ENCODE results near the gene ZGRF1.
"Not testable (repeated sequence)": the region's sequence is repeated elsewhere in the genome, so short reads cannot be mapped to it uniquely, and the experiment has no call there.

ZGRF1 gene, protein sequence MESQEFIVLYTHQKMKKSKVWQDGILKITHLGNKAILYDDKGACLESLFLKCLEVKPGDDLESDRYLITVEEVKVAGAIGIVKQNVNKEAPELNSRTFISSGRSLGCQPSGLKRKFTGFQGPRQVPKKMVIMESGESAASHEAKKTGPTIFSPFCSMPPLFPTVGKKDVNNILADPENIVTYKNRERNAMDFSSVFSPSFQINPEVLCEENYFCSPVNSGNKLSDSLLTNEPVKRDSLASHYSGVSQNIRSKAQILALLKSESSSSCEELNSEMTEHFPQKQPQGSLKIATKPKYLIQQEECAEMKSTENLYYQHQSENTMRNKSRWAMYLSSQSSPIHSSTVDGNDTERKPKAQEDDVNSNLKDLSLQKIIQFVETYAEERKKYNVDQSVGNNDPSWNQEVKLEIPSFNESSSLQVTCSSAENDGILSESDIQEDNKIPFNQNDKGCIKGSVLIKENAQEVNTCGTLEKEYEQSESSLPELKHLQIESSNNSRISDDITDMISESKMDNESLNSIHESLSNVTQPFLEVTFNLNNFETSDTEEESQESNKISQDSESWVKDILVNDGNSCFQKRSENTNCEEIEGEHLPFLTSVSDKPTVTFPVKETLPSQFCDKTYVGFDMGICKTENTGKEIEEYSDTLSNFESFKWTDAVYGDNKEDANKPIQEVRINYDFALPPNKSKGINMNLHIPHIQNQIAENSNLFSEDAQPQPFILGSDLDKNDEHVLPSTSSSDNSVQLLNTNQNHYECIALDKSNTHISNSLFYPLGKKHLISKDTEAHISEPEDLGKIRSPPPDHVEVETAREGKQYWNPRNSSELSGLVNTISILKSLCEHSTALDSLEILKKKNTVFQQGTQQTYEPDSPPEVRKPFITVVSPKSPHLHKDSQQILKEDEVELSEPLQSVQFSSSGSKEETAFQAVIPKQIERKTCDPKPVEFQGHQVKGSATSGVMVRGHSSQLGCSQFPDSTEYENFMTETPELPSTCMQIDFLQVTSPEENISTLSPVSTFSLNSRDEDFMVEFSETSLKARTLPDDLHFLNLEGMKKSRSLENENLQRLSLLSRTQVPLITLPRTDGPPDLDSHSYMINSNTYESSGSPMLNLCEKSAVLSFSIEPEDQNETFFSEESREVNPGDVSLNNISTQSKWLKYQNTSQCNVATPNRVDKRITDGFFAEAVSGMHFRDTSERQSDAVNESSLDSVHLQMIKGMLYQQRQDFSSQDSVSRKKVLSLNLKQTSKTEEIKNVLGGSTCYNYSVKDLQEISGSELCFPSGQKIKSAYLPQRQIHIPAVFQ (N-terminal part only)

DNA sequence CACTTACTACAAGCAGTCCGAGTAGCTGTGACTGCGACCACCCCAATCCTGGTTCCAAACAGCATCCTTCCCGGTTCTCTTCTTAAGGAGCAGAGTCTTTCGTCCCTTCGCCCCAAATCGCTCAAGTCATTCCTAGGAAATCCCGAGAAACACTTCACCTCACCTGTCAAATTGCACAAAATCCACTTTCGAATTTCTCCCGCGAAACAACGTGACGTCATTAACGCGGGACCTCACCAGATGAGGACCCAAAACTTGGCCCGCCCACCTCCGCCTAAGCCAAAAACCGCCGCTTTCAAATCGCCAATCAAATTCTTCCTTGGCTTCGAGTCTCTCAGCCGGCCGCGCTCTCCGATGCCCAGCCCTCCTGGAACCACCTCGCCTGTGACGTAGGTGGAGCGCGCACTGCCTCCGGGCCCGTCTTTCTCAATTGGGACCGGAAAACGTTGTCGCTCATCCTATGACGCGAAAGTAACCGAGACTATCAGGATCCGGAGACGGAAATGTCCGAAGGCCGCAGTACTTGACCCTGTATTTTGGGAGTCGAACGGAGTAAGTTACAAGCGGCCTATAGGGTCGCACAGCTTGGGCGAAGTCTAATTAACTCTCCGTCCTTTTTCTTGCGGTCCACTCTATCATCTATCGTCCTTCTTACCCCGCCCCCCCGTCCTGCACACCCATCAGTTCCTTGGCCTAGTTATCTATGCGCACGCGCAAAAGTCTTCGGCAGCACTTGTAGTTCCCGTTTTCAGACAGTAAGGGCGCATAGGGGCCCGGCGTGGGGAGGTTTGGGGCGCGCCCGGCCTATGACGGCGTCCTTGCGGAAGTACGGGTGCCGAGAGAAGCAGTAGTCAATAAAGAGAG is at the start of gene ZGRF1, which contains the start of gene LARP7:
Gene ZGRF1 (minus strand): TSS at position 222 of the 864 bp plus-strand sequence. CDS start 3,733 bp downstream, outside the sequence.
Gene LARP7 (plus strand): TSS at position 456 of the 864 bp plus-strand sequence. CDS start 7,527 bp downstream, outside the sequence.
- peak; percentile 99 for DNase-seq

DNA sequence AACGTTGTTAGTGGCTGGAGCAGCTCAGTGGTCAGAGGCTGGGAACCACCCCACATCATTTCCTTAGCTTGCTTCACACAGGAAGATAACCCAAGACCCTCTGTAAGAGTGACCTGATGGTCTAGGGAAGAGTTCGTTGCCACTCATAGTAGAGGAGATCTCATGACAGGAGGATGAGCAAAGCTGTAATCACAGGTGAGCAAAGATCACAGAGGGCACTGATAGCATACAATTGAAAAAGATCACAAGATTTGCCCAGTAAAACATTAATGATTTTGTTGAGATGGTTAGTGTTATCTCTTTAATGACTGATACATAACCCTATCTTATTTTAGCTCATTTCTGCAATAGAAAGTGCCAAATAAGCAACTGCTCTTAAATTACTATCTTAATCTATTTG is 44.3 kb upstream of the ZGRF1 start:
- DNase-seq: no peak

DNA sequence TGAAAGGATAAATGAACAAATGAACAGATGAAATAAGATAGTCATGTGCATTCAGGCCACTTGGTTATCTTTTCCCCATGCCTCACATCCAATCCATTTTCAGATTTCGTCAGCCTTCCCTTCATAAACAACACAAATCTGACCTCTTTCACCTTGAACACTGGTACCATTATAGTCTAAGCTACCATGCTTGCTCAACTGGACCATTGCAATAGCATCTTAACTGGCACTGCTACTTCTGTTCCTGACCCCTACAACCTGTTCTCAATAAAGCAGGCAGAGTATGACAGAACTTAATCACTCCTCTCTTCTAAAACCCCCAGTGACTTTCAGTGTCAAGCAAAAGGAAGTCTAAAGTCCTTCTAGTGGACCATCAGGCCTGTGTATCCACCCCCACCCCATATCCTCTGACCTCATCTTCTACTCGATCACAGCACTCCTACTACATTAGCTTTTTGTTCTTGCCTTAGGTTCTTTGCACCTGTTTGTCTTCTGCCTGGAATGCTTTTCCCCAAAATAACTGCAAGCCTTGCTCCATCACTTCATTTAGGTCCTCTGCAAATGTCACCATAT is 40.9 kb upstream of the ZGRF1 start:
- no peak for DNase-seq

DNA sequence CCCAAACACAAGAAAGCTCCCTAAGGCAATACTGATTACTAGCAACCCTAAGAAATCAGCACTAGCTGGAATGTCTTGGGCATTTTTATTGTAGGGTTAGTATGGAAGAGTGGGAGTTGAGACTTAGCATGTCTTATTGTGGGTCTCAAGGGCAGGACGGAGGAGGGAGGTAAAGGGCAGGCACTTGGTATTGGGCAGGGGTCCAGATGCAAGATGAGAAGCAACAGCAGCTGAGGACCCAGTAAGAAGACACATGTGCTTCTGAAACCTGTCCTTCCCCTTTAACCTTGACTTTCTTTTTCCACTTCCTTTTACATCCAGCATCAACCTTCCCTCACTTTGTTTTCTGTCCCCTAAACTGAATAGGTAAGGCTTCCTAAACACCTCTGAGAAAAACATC is 37.7 kb upstream of the ZGRF1 start:
- DNase-seq: no peak

DNA sequence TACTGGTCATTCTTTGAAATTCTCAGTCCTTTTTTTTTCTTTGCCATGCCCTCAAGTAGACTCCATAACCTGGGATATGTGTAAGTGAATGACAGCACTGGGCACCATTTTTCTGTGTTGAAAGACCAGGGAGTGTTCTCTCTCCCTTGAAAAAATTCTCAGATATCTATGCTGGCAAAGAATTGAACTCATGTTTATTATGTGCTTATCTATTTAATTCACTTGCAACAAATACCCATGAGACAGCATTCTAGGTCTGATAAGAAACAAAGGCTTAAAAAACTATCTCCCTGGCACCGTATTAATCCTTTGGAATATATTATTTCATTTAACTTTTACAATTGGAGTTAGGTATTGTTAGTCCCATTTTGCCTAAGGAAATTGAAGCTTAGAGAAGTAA is 37.0 kb upstream of the ZGRF1 start:
- DNase-seq: no peak

DNA sequence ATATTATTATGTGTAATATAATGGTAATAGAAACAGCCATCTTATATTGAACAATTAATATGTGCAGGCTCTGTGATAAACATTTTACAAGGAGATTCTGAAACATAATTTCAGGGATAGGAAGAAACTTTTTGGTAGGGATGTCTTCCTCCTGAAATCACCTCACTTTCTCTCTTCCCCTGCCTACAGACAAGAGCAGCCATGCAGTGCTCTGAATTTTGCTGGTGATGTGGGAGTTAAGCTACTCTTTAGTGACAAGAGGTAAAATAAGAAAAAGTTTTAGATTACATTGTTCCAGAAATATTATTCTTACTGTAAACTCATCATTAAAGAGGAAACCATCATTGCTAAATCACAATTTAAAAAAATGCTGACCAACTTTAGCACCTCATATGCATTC is 36.4 kb upstream of the ZGRF1 start:
- DNase-seq: no peak

DNA sequence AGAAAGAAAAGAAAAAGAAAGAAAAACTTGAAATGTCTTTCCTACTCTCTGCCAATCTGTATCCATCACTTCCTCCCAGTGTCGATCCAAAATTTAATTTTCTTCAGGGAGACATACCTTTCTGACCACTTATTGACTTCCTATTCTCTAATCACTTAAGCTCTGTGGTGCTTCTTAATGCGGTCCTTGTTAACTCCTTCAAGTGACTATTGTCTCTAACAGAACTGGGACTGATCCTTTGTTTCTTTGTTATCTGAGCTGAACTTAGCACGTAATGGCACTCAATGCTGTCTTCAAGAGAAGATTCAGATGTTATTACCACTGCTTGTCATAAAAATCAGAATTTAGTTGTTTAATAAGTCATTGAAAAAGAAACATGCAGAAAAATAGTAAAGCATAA is 31.4 kb upstream of the ZGRF1 start:
- DNase-seq: no peak

DNA sequence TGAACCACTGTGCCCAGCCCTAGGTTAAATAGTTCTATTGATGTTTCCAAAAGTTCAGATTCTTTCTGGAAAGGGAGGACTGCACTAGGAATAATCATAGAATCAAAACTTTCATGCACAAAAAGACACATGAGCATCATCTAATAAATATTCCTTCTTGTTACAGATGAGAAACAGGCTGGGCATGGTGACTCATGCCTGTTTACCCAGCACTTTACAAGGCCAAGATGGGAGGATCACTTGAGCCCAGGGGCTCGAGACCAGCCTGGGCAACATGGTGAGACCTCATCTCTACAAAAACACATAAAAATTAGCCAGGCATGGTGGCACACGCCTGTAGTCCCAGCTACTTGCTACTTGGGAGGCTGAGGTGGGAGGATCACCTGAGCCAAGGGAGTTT is 27.9 kb upstream of the ZGRF1 start:
- no peak for DNase-seq

DNA sequence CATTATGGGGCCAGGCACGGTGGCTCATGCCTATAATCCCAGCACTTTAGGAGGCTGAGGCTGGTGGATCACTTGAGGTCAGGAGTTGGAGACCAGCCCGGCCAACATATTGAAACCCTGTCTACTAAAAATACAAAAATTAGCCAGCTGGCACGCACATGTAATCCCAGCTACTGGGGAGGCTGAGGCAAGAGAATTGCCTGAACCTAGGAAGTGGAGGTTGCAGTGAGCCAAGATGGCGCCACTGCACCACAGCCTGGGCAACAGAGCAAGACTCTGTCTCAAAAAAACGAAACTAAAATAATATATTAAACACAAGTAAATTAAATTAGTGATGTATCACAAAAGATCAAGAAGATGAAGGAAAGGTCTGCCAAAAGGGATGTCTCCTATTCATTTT is 19.4 kb upstream of the ZGRF1 start:
- not testable (repeated sequence) for DNase-seq

DNA sequence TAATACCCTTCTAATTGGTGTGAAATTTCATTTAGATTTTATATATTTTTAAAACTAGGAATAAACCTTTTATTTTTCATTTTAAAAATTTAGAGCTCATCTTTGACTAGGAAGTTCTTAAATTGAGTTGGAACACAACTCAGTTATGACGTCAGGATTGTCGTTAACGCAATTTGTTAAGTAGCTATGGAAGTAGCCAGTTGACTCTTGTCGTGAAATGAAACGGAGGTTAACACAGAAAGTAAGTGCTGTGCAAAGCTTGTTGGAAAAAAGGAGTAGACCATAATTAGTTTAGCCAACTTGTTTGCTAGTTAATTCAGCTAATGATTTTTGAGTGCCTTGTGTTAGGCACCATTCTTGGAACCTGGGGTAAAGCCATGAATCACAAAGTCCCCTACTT is 18.6 kb upstream of the ZGRF1 start:
- DNase-seq: no peak

DNA sequence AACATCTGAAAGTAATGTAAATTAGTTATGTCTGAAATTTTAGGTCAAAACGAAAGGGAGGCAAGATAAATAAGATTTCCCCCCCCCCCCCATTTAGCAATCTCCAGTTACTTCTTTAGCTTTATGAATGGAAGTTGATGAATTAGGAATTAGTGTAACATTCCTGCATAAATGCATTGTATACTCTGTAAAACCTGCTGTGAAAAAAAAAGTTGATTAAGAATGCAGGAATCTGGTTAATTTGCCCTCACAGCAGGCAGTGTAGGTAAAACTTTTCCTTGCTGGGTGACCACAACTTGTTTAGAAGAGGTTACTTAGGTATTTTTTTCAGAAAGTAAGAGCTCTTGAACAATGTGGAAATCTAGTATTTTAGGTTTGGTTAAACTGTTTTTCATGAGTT is 15.5 kb upstream of the ZGRF1 start:
- no peak for DNase-seq

DNA sequence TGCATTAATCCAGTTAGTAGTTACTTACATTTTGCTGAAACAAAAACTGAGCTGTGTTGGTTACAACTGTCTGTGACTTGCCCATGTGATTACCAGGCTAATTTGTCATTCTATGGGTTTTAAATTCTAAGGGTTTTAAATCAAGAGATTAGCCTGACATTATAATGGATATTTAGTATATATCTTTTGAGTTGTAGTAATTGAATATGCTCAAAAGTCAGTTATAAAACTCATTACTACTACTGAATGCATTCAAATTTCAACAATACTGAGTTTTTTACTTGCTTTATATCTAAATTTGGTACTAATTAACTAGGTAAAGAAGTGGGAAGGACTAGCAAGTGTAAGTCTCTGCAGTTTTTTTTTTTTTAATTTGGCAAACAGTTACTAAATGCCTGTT is 14.9 kb upstream of the ZGRF1 start:
- DNase-seq: no peak

DNA sequence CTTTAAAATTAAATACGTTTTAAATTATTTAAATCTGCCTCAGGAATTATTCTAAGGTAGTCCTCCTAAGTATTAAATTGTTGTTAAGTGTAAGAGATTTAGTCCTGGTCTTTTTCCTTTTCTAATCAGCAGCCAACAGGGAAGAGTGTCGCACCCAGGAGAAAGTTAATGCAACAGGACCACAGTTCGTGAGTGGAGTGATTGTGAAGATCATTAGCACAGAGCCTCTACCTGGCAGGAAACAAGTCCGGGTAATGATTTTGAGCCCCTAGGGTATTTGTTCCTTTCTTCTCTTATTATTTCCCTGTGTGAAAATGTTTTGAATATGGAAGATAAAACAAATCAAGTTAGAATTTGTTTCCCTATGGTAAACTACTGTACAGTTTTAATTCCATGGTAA is 13.6 kb upstream of the ZGRF1 start:
- no peak for DNase-seq

DNA sequence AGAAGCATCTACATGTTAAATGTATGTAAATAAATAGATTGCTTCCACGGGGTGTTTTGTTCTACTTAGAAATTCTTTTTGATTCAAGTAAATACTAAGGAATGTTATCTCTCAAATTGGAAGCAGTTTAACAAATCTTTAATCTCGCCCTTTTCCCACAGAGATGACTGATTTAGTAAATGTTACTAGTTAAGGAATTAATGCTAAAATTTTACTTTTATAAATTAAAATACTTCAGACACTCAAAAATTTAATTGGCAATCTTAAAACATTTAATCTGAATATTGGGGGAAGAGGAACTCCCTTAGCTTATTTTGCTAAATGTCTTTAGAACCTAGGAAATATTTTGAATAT is 12.3 kb upstream of the ZGRF1 start:
- no peak for DNase-seq

DNA sequence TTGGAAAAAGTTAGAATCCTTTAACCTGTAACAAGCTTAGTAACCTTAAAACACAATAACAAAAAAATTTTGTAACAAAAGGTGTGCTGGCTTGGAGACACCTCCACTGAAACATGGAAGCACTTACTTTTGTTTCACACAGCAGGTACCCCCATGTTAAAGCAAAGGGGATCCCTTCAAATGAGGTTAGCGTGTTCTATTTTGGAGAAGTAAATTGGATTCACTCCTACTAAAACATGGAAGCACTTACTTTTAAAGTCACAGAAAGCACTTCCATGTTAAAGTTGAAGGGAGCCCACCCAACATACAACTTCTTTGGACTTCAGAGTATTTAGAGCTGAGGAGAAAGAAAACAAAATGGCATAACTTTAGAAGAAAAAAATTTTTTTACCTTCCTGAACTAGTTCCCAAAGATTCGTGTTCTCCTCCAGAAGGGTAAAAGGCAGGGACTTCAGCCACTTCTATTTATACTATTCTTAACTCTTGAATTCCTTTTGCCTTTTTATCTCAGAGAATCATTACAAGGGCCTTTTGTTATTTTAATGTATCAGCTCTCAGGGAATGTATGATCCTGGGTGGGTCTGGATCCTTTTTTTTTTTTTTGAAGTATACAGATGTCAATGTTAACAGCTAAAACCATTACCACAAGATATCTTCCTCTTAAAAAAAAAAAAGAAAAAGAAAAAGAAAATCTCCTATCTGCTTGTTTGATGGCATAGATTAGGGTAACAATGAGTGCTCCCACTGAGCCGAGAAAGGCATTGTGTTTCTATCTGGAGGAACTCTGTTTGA is 11.8 kb upstream of the ZGRF1 start:
- no peak for DNase-seq

DNA sequence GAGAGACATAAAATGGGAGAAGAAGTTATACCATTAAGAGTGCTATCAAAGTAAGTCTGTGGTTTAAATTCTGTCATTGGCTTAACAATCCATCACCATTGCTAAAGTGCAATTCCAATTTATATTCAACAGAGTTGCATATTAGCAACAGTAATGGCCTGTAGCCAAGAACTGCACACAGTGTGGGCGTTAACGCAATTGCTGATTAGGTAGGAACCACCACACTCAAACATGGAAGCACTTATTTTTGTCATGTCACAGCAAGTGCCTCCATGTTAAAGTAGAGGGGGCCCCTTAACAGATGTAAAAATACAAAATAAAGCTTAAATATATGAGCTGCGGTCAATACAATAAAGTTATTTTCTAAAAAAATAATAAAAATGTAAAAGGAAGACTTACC is 11.1 kb upstream of the ZGRF1 start:
- DNase-seq: no peak

DNA sequence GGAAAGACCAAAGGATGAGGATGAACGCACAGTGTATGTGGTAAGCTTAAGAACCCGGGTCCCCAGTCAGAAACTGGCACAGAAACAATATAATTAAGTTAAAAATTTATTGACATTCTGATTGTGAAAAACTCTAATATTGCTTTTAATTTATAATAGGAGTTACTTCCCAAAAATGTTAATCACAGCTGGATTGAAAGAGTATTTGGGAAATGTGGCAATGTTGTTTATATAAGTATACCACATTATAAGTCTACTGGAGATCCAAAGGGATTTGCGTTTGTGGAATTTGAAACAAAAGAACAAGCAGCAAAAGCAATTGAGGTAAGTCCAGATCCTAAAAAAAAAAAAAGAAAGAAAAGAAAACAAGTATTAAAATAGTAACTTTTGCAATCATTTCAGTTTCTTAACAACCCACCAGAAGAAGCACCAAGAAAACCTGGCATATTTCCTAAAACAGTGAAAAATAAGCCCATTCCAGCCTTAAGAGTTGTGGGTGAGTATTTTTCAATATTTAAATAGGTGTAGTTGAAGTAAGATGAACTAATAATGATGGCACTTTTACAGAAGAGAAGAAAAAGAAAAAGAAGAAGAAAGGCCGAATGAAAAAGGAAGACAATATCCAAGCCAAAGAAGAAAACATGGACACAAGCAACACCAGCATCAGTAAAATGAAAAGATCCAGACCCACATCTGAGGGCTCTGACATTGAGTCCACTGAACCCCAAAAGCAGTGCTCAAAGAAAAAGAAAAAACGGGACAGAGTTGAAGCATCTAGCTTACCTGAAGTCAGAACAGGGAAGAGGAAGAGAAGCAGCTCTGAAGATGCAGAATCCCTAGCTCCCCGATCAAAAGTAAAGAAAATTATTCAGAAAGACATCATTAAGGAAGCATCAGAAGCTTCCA is 10.2 kb upstream of the ZGRF1 start:
- DNase-seq: no peak

DNA sequence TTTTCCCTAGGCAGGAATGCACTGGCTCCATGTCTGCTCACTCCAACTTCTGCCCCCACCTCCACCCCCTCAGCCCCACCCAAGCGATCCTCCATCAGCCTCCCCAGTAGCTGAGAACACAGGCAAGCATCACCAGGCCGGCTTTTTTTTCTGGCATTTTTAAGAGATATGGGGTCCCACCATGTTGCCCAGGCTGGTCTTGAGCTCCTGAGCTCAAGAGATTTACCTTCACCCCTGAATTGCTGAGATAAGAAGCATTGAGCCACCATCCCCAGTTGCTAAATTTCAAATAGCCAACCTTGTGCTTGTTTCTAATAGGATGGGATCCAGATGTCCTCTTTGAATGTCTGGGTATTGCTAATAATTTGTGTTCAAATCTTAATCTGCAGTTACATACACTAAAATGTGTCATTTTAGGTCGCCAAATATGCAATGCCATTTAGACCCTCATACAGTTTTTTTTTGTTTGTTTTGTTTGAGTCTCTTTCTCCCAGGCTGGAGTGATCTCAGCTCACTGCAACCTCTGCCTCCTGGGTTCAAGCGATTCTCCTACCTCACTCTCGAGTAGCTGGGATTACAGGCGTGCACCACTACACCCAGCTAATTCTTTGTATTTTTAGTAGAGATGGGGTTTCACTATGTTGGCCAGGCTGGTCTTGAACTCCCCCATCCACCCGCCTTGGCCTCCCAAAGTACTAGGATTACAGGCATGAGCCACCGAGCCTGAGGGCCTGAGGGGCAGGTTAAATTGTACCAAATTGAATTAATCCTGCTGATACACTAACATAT is 9.0 kb upstream of the ZGRF1 start:
- no peak for DNase-seq

All from fibroblast of upper back skin (primary cell).